ENCODE results near the gene BACE2.

BACE2 gene

GRCh38 chr21:41228492-41228891 lies 60.5 kb downstream of the BACE2 start:
- H3K4me3 ChIP-seq (ENCODE audit: low read length) = no peak overlapping the region
- DNase-seq (ENCODE audit: low read depth) = no peak
- no peak for TF ChIP-seq CTCF (IDR thresholded peaks at IDR 0.05; ENCODE audit: insufficient read depth, low read depth, low read length, missing control alignments)

- TF ChIP-seq CTCF (IDR thresholded peaks at IDR 0.05; ENCODE audit: insufficient read depth, low read depth, low read length, missing control alignments) = no peak
- no peak overlapping the region for H3K4me3 ChIP-seq (ENCODE audit: low read length)
- DNase-seq (ENCODE audit: low read depth) = no peak
Measured at GRCh38 chr21:41228958-41229357, 61.0 kb downstream of the BACE2 start.

- H3K4me3 ChIP-seq (ENCODE audit: low read length) = no peak overlapping the region
- no peak for DNase-seq (ENCODE audit: low read depth)
- no peak for TF ChIP-seq CTCF (IDR thresholded peaks at IDR 0.05; ENCODE audit: insufficient read depth, low read depth, low read length, missing control alignments)
Measured at GRCh38 chr21:41229509-41230248, 61.7 kb downstream of the BACE2 start.

GRCh38 chr21:41230497-41230896 lies 62.5 kb downstream of the BACE2 start:
- H3K4me3 ChIP-seq (ENCODE audit: low read length) = no peak overlapping the region
- DNase-seq (ENCODE audit: low read depth) = no peak
- TF ChIP-seq CTCF (IDR thresholded peaks at IDR 0.05; ENCODE audit: insufficient read depth, low read depth, low read length, missing control alignments) = no peak

GRCh38 chr21:41231060-41231459 lies 63.1 kb downstream of the BACE2 start:
- no peak for TF ChIP-seq CTCF (IDR thresholded peaks at IDR 0.05; ENCODE audit: insufficient read depth, low read depth, low read length, missing control alignments)
- DNase-seq (ENCODE audit: low read depth) = no peak
- no peak overlapping the region for H3K4me3 ChIP-seq (ENCODE audit: low read length)

- H3K4me3 ChIP-seq (ENCODE audit: low read length) = no peak overlapping the region
- no peak for DNase-seq (ENCODE audit: low read depth)
- no peak for TF ChIP-seq CTCF (IDR thresholded peaks at IDR 0.05; ENCODE audit: insufficient read depth, low read depth, low read length, missing control alignments)
Measured at GRCh38 chr21:41232013-41232412, 64.1 kb downstream of the BACE2 start.

- no peak for DNase-seq (ENCODE audit: low read depth)
- no peak for TF ChIP-seq CTCF (IDR thresholded peaks at IDR 0.05; ENCODE audit: insufficient read depth, low read depth, low read length, missing control alignments)
- H3K4me3 ChIP-seq (ENCODE audit: low read length) = no peak overlapping the region
Measured at GRCh38 chr21:41233916-41234315, 66.0 kb downstream of the BACE2 start.
